Activated gamma-delta T cell treated with anti-CD3 and anti-CD28 coated beads, Interleukin-2, amount 50 U/mL, for 16 hours (primary cell): Measurements from ENCODE around the gene CSGALNACT2.
"Not testable (repeated sequence)": the region's sequence is repeated elsewhere in the genome, so short reads cannot be mapped to it uniquely, and the experiment has no call there.

ENCODE experiments used
- DNase-seq: peaks from one replicate; pipeline ENCODE4 v3.0.0-alpha.2; 2020; ENCODE audit warnings: low read depth

The CSGALNACT2 gene

DNA sequence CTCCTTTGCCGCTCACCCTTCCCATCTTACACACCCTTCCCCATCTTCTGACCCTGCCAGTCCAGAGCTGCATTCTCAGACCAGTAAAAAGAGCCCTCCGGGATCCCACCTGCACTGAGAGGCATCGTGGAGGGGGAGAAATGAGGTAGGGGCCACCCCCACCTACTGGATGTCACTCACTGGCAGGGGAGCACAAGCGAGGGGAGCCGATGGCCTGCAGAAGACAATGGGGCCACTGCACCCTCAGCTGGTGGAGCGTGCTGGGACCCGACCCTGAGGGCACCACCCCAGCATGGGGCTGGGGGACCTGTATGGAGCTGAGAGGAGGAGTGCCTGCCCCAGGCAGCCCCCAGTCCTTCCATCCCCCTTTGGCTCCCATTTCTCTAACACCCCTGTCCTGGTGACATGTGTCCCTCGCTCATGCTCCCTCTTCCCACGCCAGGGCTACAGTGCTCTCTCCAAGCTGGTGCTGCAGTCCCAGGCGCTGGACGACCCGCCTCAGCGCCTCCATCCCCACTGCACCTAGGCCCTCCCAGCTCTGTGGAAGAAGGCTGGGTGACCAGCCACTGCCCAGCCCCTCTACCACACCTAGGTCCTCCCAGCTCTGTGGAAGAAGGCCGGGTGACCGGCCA is 78.8 kb downstream of the CSGALNACT2 start:
- no peak for DNase-seq

DNA sequence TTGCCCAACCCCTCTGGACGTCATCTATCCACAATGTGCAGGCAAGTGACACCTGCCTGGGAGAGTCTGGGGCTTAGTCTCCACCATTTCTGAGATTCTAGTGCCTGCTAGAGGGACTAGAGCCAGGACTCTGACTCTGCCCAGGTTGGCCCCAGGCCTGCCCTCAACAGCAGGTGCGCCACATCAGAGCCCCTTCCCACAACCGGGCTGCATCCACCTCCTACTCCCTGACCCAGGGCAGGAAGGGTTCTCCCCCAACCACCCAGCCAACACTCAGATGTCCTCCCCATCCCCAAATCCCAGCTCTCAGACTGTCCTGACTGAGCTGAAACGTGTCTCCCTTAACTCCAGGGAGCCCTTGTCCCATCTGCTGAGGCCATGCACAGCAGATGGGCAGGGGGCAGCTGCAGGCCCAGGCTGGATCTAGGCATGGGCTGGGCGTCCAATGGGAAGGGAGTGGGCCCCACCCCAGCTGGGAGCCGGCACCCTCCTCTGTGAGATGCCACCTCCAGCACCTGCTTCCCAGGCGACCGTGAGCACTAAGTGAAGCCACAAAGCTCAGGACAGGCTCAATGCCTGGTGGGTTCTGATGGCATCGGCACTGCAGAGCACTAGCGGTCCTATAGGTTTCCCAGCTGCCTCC is 79.4 kb downstream of the CSGALNACT2 start:
- DNase-seq, result no peak

DNA sequence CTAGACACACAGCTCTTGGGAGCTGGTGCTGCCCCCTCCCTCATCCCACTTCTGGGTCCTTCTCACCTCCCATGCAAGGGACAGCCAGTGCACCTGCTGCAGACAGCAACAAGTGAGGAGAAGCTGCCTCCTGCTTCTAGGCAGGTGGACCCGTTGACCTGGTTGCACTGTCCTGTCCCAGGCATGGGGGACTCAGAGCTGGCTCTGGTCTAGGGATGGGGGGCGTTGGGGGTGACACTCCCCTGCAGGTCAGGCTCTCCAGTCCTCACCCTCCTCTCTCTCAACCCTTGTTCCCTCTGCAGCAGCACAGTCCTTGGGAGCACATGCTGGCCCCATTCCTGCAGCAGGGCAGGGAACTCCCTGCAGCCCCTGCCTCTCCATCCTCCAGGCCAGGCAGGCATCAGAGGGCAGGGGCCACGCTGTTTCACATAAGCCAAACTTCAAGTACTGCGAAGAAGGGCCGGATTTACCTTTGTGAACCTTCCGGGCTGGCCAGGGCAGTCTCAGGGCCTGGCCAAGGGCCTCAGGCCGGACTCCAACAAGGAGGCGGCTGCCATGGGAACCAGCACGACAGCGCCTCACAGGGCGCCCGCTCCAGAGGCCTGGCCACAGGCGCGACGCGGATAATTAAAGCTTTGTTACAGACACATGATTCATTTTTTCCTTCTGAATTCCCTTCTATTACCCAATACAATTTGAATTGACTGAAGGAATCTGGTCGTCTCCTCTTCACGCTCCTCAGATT is 80.1 kb downstream of the CSGALNACT2 start:
- no peak for DNase-seq

DNA sequence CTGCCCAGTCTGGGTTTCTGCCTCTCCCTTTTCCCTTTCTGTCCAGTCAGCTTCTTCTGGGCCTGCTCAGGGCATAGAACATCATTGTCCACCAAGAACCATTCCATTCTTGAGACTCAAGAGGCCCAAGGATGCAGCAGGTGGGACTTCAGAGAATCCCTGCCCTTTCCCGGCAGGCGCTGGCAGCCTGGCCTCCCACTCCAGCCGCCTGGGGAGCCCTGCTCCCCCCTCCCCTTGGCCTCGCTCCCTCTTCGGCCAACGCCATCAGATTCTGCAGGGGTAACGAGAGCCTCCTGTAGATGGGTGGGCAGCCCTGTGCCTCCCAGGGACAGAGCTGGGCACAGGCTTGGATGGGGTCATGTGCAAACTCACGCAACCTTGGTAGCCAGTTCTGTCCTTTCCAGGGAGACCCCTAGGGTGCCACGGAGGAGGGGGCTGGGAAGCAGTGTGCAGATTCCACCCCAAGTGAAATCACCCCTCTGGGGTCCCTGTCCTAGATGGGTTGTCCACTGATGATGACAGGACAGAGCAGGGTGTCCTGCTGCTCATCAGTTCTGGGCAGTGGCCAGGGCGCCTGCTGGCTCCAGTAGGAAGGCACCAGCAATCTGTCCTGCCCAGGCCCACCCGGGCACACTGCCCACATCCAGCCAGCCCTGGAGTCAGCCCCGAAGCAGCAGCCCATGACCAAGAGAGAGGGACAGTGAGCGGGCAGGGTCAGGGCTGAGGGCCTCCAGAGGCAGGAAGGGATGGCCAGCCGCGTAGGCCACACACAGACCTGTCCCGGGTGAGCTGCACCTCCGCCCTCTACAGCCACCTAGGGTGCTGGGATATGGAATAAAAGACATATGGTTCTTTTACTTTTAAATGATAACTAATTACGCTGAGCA is 80.9 kb downstream of the CSGALNACT2 start:
- DNase-seq, result no peak

DNA sequence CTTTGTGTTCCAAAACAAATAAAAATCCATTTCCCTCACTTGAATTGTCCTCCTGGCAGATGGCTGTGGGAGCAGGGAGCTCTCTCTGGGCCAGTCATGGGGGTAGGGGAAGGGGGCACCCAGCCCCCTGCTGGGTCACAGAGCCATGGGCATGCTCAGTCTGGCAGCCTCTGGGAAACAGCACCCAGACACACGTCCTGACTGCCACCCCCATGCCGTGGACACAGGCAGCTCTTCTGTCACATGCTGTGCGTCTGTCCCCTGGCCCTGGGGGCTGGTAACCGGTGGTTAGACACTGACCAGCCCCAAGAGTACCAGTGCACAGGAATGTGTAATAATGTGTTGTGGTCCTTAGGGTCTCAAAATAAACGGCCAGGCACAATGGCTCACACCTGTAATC is 81.6 kb downstream of the CSGALNACT2 start:
- DNase-seq, result no peak

DNA sequence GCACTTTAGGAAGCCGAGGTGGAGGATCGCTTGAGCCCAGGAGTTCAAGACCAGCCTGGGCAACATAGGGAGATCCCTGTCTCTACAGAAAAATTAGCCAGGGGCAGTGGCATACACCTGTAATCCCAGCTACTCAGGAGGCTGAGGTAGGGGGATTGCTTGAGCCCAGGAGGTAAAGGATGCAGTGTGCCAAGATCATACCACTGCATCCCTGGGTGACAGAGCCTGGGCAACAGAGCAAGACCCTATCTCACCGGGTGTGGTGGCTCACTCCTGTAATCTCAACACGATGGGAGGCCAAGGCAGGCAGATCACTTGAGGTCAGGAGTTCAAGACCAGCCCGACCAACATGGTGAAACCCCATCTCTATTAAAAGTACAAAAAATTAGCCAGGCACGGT is 82.0 kb downstream of the CSGALNACT2 start:
- DNase-seq, result not testable (repeated sequence)

DNA sequence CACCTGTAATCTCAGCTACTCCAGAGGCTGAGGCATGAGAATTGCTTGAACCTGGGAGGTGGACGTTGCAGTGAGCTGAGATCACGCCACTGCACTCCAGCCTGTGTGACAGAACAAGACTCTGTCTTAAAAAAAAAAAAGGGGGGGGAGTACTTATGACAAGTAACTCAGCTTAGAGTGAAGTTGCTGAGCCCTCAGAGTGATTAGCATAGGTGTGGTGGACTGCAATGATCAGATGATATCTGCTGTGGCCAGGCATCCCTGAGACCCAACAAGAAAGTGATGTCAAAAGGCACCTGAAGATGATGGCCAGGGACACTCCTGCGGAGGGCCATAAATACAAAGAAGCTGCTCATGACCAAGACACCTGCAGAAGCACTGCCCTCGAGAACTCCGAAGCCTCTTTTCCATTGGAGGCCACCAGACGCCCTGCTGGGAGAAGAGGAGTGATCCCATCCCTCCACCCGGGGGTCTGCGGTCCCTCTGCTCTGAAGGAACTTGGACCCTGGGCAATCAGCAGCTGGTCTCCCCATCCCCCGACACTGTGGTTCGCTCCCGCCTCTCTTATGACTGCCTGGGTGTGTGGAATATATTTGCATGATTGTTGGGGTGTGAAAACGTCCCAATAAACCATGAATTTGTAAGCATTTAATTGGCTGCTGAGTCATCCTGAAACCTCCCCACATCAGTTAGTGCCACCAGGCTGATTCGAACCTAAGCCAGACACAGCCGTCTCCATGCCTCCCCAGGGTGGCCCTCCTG is 82.6 kb downstream of the CSGALNACT2 start:
- DNase-seq, result no peak

DNA sequence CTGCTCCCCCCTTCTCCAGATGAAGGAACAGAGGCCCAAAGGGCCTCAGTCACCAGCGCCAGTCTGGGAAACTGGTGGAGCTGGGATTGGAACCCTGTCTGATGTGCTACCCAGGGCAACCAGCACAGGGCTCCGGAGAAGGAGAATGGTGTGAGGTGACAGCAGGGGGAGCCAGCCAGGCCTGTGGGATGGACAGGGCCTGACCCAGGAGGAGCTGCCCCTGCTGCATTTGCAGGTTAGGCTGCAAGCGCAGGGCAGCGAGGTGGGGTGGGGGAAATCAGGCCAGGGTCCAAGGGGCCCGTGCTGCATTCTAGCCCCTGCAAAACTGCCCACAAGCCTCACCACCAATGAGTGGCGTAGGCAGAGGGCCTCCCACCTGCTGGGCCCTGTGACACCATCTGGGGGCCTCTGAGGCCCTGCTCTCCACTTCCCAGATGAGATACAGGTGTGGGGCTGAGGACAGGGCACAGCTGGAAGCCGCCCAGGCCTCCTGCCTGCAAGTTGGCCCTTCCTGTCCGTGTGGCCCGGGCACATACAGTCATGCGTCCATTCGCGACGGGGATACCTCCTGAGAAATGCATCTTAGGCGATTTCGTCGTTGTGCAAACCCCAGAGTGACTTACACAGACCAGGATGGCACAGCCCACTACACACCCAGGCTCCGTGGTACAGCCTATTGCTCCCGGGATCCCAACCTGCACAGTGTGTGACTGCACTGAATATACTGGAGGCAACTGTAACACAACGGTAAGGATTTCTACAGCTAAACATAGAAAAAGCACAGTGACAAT is 83.4 kb downstream of the CSGALNACT2 start:
- DNase-seq, result no peak

DNA sequence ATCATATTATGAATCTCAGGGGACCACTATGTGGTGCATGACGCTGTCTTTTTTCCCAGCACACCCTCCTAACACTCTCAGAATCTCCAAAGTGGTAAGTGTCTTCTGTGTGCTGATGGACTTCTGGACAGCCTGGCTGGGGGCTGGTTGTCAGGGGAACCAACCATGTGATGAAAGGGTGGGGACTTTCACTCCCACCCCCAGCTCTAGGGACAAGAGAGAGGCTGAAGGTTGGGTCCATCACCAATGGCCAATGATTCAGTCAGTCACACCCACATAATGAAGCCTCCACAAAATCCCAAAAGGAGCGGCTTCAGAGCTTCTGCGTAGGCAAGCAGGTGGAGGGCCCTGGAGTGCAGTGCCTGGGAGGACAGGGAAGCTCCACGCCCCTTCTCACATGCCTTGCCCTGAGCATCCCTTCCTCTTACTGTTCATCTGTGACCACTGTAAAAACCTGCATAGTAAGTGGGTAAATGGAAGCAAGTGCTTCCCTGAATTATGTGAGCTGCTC is 84.0 kb downstream of the CSGALNACT2 start:
- no peak for DNase-seq

DNA sequence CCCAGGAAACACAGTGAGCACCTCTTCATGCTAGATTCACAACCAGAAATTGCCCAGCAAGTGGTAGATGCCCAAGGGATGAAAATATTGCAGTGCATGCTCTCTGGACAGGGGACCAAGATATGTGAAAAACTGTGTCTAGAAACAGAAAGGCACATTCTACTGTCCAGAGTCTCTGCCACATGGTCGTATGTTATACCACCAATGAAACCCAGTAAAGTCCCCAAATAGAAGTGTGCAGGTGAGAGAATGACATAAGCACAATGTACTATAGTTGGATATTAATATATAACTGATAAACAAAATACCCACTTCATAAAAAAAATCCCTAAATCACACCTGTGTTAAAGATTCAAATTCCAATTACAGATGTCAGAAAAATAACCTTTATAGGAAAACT is 84.8 kb downstream of the CSGALNACT2 start:
- no peak for DNase-seq

DNA sequence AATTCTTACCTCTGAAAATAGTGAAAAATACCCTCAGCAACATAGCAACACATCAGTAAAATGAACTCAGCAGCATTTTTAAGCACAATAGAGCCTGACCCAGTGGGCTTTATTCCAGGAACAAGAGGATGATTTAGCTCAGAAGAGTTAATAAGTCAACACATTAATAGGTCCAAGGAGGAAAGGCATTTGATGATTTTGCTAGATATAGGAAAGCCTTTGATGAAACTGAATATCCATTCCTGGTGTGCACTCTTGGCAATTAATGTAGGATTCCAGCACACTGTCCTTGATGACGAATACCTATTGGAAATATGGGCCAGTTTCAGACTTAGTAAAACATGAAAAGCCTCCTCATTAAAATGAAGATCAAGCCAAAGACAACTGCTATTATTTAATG is 86.1 kb downstream of the CSGALNACT2 start:
- DNase-seq, result no peak

DNA sequence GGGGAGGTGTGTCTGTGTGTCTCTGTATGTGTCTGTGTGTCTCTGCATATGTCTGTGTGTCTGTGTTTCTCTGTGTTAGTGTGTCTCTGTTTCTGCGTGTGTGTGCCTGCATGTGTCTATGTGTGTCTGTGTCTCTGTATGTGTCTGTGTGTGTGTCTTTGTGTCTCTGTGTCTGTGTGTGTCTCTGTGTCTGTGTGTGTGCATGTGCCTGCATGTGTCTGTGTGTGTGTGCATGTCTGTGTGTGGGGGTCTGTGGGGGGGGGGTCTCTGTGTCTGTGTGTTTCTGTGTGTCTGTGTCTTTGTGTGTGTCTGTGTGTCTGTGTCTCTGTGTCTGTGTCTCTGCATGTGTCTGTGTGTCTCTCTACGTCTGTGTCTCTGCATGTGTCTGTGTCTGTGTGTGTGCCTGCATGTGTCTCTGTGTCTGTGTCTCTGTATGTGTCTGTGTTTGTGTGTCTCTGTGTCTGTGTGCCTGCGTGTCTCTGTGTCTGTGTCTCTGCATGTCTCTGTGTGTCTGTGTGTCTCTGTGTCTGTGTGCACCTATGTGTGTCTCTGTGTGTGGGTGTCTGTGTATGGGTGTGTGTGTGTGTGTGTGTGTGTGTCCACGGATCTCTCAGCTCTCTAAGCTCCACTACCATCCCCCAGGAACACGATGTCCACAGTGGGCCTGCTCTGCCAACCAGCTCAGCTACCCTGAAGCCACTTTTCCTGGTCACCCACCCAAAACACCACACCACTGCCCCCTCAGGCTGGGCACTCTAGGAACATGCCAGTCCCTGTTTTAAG is 87.0 kb downstream of the CSGALNACT2 start:
- no peak for DNase-seq

DNA sequence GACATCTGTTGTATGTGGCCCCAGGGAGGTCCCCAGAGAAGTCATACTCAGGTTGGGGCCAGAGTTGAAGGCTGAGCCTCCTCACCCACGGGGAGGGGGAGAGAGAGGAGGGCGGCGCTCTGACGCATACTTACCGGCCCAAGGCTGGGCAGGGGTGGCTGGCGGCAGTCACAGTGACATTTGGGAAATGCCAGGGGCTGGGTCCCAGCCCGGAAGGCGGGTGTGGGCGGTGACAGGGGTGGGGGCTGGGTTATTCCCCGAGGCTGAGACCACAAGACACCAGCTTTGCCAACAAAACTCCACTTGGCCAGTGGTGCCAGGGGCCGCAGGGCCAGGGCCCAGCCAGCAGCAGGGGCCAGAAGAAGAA is 87.5 kb downstream of the CSGALNACT2 start:
- DNase-seq, result no peak

DNA sequence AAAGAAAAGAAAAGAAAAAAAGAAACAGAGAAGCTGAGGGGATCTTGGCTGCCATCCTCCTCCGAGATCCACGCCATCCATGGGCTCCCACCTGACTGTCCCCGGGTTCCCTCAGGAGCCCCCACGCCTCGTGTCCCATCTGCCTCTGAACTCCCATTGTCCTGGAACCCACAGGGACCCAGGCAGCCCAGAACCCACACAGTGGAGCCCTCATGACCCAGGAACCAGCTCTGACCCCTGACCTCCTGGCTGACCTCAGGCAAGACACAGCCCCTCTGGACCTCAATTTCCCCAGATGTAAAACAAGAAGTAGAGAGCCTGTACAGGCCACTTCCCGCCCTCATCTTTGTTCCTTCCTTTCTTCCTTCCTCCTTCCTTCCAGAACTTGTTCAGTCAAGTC is 88.2 kb downstream of the CSGALNACT2 start:
- DNase-seq, result no peak

DNA sequence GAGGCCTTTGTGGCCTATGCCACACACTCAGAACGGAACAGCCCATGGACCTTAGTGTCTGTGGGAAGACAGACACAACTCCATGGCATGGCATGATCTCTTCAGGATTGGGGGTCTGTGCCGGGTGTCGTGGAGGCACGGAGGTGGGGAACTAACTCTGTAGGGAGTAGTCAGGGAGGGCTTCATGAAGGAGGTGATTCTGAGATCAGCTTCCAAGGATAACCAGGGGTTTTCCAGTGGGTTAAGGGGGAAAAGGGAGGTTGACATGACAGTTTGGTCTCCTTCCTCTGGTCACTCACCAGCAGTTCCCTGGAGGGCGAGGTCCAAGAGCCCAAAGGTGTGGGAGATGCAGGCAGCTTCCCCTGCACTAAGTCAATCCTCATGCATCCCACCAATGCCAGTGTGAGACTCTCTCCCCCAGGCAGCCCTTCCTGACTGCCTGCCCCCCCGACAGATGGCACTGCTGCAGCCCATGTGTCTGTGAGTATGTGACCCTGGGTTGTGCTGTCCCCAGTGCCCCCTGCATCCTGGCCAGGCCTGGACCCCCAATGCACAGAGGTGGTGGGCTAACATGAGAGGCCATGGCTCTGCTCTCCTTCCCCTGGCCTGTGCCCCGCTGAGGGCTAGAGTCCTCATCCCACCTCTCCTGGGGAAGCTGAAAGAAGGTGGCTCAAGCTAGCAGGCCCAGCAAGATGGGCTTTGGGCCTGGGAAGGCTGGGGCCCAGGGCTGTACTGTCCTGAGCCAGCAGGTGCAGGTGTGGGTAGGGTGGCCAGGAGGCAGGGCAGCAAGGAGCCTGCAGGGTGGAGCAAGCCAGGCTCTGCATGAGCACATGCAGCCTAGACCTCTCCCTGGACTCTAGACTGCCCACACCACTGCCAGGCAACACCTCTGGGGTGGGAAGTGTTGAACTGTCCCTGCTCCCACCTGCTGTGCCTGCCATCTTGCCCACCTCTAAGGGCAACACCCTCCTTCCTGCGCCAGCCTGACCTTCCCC is 88.9 kb downstream of the CSGALNACT2 start:
- DNase-seq, result no peak

DNA sequence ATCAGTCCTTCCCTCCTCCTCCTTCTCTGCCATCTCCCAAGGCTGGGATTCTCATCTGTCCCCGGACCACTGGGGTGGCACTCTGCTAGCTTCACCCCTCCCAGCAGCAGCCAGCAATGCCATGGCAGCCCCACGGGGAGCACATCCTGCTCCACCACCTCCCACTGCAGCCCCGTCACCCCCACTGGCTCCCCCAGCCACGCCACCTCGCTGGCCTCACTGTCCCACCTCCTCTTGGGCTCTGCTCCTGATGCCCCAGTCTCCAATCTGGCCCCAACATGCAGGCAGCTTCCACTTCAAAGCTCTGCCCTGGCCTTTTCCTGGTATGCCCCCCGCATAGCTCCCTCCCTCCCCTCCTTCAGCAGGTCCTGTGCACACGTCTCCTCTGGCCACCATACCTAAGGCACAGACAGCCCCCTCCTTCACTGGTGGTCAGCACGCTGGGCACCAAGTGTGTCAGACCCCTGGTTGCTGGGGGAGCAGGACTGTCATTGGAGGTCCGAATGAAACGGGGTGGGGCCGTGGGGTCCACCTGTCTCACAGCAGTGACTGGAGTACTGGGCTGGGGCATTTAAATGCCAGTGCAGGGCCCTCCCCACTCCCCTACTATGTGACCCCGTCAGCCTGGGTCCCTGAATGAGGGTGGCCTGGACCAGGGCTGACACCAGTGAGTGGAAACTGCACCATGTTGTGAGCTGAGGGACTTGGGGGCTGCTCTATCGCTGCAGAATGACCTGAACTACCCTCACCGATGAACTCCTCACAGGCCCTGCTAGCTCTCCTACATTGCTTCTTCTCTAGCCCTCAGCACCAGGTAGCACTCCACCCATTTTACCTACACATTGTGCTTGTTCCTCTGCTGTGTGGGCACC is 89.9 kb downstream of the CSGALNACT2 start:
- DNase-seq, result no peak

DNA sequence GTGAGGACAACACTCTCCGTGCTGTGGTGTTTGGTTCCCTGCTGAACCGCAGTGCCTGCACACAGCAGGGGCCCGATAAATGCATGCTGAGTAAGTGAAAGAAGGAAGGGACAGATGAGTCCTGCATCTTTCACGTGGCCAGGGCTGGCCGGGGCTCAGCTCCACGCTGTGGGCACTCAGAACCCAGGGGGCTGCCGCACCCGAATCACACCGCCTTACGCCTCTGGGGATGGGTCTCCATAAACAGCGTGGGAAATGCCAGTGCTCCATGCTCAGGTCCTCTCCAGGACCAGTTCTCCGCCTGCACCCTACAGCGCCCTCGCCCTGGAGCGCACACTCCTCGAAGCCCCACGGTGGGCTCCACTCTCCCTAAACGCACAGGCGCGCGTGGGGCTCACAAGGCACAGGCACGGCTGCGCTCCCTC is 90.5 kb downstream of the CSGALNACT2 start:
- DNase-seq, result no peak
